Lower lobe of right lung (tissue), 2 donors: ENCODE measurements around the gene ZCCHC14. TPM values are rescaled to one million over a fixed set of nuclear protein-coding genes. Genes with fewer than 3 reads are reported as not detected.
"Not testable (repeated sequence)": the region's sequence is repeated elsewhere in the genome, so short reads cannot be mapped to it uniquely, and the experiment has no call there.

ENCODE experiments used
- ATAC-seq, 2 donors: fragments of 200-7000 bp; cut with Tn5 transposase; one replicate each; pipeline ENCODE4 v1.9.1; 2020 to 2022; ENCODE audit warnings: mild to moderate bottlenecking in 2 of 2, moderate library complexity in 2 of 2
- DNase-seq: peaks from one replicate; pipeline ENCODE4 v3.0.0-alpha.2; 2020
- H3K27ac ChIP-seq: fragments of 200-600 bp; one replicate; pipeline ENCODE4 v1.8.0; 2022
- H3K27me3 ChIP-seq: fragments of 200-600 bp; one replicate; pipeline ENCODE4 v1.8.0; 2022; ENCODE audit warnings: low read depth
- H3K36me3 ChIP-seq: fragments of 200-600 bp; one replicate; pipeline ENCODE4 v1.8.0; 2022; ENCODE audit warnings: mild to moderate bottlenecking
- H3K4me1 ChIP-seq: fragments of 200-600 bp; one replicate; pipeline ENCODE4 v1.8.0; 2022
- H3K4me3 ChIP-seq: fragments of 200-600 bp; one replicate; pipeline ENCODE4 v1.8.0; 2022; ENCODE audit warnings: mild to moderate bottlenecking
- H3K9me3 ChIP-seq: fragments of 200-600 bp; one replicate; pipeline ENCODE4 v1.8.0; 2022
- intact Hi-C: fragments of 100-400 bp; cut with DNase I; formaldehyde crosslinking; loops from one replicate; pipeline ENCODE4 v1.11.0; 2022
- total RNA-seq: library from RNA; stranded (reverse); fragmentation: NEBNext Ultra II Directional; extraction: Animal tissue kit (Norgen Biotek cat#: 25700); gene quantifications from one replicate; pipeline ENCODE4 v1.2.1, GENCODE V29; 2021
- TF ChIP-seq, protein P1 (sequence below): fragments of 200-600 bp; IDR thresholded peaks from one replicate; pipeline ENCODE4 v1.8.0; 2022; ENCODE audit warnings: antibody characterized with exemption, mild to moderate bottlenecking
- donor health status: DM: no; HTN: yes; CAD: no; lungs with severe emphysema.

The ZCCHC14 gene
- total RNA-seq, 1 donor from 2014 or later = 23.9 TPM

DNA sequence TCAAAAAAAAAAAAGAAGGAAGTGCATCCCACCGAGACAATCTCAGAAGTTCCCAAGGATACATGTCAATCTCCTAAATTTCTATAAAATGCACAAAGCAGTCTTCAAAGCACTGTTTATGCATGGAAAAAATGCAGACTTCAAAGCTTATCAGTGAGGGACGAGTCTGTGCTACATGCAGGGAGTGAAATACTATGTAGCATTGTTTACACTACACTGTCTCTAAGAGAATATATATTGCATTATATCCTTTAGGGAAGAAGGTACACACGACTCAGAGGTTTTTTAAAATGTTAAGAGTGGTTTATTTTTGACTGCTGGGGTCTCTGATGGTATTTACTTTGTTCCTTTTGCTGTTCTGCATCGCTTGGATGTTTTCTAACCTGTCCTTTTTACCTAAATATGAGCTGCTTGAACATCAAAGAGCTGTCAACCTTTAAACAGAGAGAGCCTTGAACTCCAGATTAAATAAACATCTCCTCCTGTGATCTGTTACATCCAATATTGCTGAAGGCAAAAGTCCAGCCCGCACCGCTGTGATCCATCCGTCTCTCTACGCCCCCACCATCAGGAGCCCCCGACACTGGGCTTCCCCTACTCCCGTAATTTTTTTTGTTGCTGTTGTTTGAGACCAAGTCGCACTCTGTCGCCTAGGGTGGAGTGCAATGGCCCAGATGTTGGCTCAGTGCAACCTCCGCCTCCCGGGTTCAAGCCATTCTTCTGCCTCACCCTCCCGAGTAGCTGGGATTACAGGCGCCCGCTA, 110.6 kb downstream of the ZCCHC14 start:
- intact Hi-C loops = no loop called here
- H3K4me3 ChIP-seq = peak overlapping the region; percentile 90
- no peaks in the 10 kb centered on the region for H3K27me3 ChIP-seq
- peaks cover 2% of the 10 kb centered on the region for H3K36me3 ChIP-seq
- DNase-seq (peak; percentile 37), ATAC-seq (no peak)
- H3K9me3 ChIP-seq = no peaks in the 10 kb centered on the region
- peak overlapping the region; percentile 93 for H3K27ac ChIP-seq
- TF ChIP-seq, protein P1, sequence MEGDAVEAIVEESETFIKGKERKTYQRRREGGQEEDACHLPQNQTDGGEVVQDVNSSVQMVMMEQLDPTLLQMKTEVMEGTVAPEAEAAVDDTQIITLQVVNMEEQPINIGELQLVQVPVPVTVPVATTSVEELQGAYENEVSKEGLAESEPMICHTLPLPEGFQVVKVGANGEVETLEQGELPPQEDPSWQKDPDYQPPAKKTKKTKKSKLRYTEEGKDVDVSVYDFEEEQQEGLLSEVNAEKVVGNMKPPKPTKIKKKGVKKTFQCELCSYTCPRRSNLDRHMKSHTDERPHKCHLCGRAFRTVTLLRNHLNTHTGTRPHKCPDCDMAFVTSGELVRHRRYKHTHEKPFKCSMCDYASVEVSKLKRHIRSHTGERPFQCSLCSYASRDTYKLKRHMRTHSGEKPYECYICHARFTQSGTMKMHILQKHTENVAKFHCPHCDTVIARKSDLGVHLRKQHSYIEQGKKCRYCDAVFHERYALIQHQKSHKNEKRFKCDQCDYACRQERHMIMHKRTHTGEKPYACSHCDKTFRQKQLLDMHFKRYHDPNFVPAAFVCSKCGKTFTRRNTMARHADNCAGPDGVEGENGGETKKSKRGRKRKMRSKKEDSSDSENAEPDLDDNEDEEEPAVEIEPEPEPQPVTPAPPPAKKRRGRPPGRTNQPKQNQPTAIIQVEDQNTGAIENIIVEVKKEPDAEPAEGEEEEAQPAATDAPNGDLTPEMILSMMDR = no peak
- H3K4me1 ChIP-seq = peaks cover 50% of the 10 kb centered on the region

GRCh38 chr16:87380881-87381280, 111.9 kb downstream of the ZCCHC14 start:
- Histone ChIP-seq H3K4me1 (peaks cover 48% of the 10 kb centered on the region), H3K4me3 (peak overlapping the region; percentile 90), H3K36me3 (peaks cover 6% of the 10 kb centered on the region), H3K27me3 (no peaks in the 10 kb centered on the region), H3K27ac (peak overlapping the region; percentile 18), H3K9me3 (no peaks in the 10 kb centered on the region)
- TF ChIP-seq, protein P1 = no peak
- intact Hi-C loops = no loop called here
- DNase-seq (peak; percentile 13), ATAC-seq (no peak)

DNA sequence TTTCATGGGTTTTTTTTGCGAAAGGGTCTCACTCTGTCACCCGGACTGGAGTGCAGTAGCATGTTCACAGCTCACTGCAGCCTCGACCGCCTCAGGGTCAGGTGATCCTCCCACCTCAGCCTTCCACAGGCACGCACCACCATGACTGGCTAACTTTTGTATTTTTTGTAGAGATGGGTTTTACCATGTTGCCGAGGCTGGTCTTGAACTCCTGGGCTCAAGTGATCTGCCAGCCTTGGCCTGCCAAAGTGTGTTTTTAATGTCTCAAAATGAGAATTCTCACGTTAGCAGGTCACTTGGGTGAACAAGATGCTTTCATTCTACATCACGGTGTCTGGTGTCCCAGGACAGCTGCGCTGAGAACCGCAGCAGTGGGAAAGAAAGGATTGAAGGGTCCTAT, 112.4 kb downstream of the ZCCHC14 start:
- DNase-seq (peak; percentile 28), ATAC-seq (no peak)
- Histone ChIP-seq H3K4me3 (peak overlapping the region; percentile 90), H3K27ac (peak overlapping the region; percentile 18), H3K4me1 (peaks cover 53% of the 10 kb centered on the region), H3K36me3 (peaks cover 6% of the 10 kb centered on the region), H3K9me3 (no peaks in the 10 kb centered on the region), H3K27me3 (no peaks in the 10 kb centered on the region)
- intact Hi-C loops = no loop called here
- TF ChIP-seq, protein P1 = no peak

DNA sequence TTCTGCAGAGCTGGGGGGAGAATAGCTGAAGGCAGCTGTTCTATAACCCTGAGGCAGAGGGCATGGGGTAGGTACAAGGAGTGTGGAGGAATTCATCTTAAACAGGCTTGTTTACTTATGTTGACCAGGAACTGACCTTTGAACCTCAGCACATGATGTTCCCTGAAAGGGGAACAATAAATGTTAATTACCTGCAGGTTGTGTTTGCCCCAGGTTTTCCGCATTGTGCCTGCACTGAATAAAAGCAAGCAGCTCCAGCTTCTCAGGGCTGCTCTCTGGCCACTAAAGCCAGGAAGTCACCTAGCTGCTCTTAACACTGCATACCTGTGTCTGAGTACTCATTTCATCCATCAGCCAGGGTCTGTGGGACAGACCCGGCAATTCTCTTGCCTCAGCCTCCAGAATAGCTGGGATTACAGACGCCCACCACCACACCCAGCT, 113.5 kb downstream of the ZCCHC14 start:
- intact Hi-C loops, H3K27me3 ChIP-seq, H3K36me3 ChIP-seq, DNase-seq, H3K9me3 ChIP-seq, H3K4me3 ChIP-seq, ATAC-seq, H3K27ac ChIP-seq: not testable (repeated sequence)
- H3K4me1 ChIP-seq = peaks cover 48% of the 10 kb centered on the region

- no peak overlapping the region for H3K27ac ChIP-seq
- H3K9me3 ChIP-seq = no peaks in the 10 kb centered on the region
- DNase-seq = peak; percentile 10
- TF ChIP-seq, protein P1 = no peak
- ATAC-seq = no peak
- peaks cover 6% of the 10 kb centered on the region for H3K36me3 ChIP-seq
- peaks cover 34% of the 10 kb centered on the region for H3K4me1 ChIP-seq
- H3K27me3 ChIP-seq = no peaks in the 10 kb centered on the region
- intact Hi-C loops = no loop called here
- H3K4me3 ChIP-seq = no peak overlapping the region
These were observed 116.2 kb downstream of the ZCCHC14 start for GRCh38 chr16:87376660-87377059.

GRCh38 chr16:87375426-87376135, 117.2 kb downstream of the ZCCHC14 start:
- H3K27ac ChIP-seq = no peak overlapping the region

More at GRCh38 chr16:87375426-87376135, 117.2 kb downstream of the ZCCHC14 start:
- Histone ChIP-seq H3K4me1 (peaks cover 23% of the 10 kb centered on the region), H3K9me3 (no peaks in the 10 kb centered on the region), H3K4me3 (no peak overlapping the region), H3K27me3 (no peaks in the 10 kb centered on the region), H3K36me3 (peaks cover 6% of the 10 kb centered on the region)
- intact Hi-C loops = no loop called here
- DNase-seq (peak; percentile 27), ATAC-seq (no peak)
- TF ChIP-seq, protein P1 = no peak
